ENCODE results near the gene CST9. TPM values are rescaled to one million over a fixed set of nuclear protein-coding genes. Genes with fewer than 3 reads are reported as not detected.

The CST9 gene
- total and polyA plus RNA-seq, 2 donors (not counting 3 experiments of a cell fraction or from before 2014, with no cell fraction given), result not detected

GRCh38 chr20:23634044-23634801 lies 28.5 kb upstream of the CST9 start:
- no peak for DNase-seq (ENCODE audit: low read depth, low spot score)
- H3K4me1 ChIP-seq (ENCODE audit: control insufficient read depth, extremely low read depth, insufficient read depth, low read length), result peaks cover 25% of the 10 kb centered on the region
- no peak for FAIRE-seq
- H3K27me3 ChIP-seq (ENCODE audit: control insufficient read depth in 2 of 2, insufficient read depth in 2 of 2, low read length in 2 of 2), result no peaks in the 10 kb centered on the region
- no peak overlapping the region for H3K4me2 ChIP-seq (ENCODE audit: insufficient read depth, low read length)
- no peak overlapping the region for H3K4me3 ChIP-seq (replicated peaks in 1 of 3; ENCODE audit: insufficient read depth in 1 of 3, low read depth in 1 of 3, low read length in 3 of 3)
- peaks cover 0 to 15% of the 10 kb centered on the region in 2 experiments for H3K36me3 ChIP-seq (ENCODE audit: control insufficient read depth in 2 of 2, extremely low read depth in 1 of 2, insufficient read depth in 2 of 2, low read length in 2 of 2)
- H3K9me1 ChIP-seq (replicated peaks; ENCODE audit: control insufficient read depth, extremely low read depth, insufficient read depth, low read length), result no peaks in the 10 kb centered on the region
- CTCF ChIA-PET, result no interaction called here
- H4K20me1 ChIP-seq (replicated peaks; ENCODE audit: control insufficient read depth, extremely low read depth, insufficient read depth, low read length), result no peaks in the 10 kb centered on the region
- dilution Hi-C loops (cut with MboI; ENCODE audit: extremely low pct_ligation_motif_present, low sequenced_read_pairs), result no loop called here
- POLR2A ChIA-PET, result no interaction called here
- H3K27ac ChIP-seq (ENCODE audit: insufficient read depth, low read depth, low read length), result no peak overlapping the region
- no TSS peak for BruUV-seq (replicated peaks)
- H3K9ac ChIP-seq (replicated peaks; ENCODE audit: extremely low read depth, insufficient read depth, low read length), result no peak overlapping the region
- H3K79me2 ChIP-seq (ENCODE audit: control insufficient read depth, insufficient read depth, low read length), result peaks cover 30% of the 10 kb centered on the region
- no peak overlapping the region for H2AFZ ChIP-seq (ENCODE audit: low read depth, low read length)
- no peaks in the 10 kb centered on the region for H3K9me3 ChIP-seq (replicated peaks; ENCODE audit: control insufficient read depth, insufficient read depth, low read length)
- TF ChIP-seq GATA2 (IDR thresholded peaks at IDR 0.05; ENCODE audit: insufficient read depth, insufficient read length, low read depth, low read length) (no peak), EZH2 (IDR thresholded peaks at IDR 0.05; ENCODE audit: borderline replicate concordance, low read depth, low read length, severe bottlenecking) (no peak), MAX (IDR thresholded peaks at IDR 0.05; ENCODE audit: insufficient read depth, insufficient read length) (no peak), CTCF (IDR thresholded peaks at IDR 0.05; ENCODE audit: extremely low read depth in 1 of 2, insufficient read depth in 1 of 2, low read depth in 1 of 2, low read length in 2 of 2) (no peak), JUN (IDR thresholded peaks at IDR 0.05; ENCODE audit: borderline replicate concordance, insufficient read depth, insufficient read length, low read depth) (no peak), FOS (IDR thresholded peaks at IDR 0.05; ENCODE audit: borderline replicate concordance, insufficient read depth, low read length) (no peak), MYC (IDR thresholded peaks at IDR 0.05; ENCODE audit: low read depth, low read length) (no peak), POLR2A (IDR thresholded peaks at IDR 0.05; ENCODE audit: low read depth, low read length) (no peak), POLR2AphosphoS5 (IDR thresholded peaks at IDR 0.05; ENCODE audit: insufficient read depth, low read depth, low read length) (no peak)
- intact Hi-C loops (cut with micrococcal nuclease), result no loop called here

Measured in endothelial cell of umbilical vein (primary cell).